T47D (cell line): ENCODE results near the gene RND3.

Source experiments
- DNase-seq, 2 experiments: peaks; one replicate each; pipeline versions ENCODE4 v3.0.0 to v3.0.0-alpha.2; 2011 to 2012; ENCODE audit warnings: low read depth in 1 of 2, low spot score in 1 of 2
- JUND ChIP-seq: IDR thresholded peaks from 2 replicates; pipeline ENCODE4 v1.6.1; 2012; ENCODE audit warnings: low read depth
- in situ Hi-C: cut with HindIII; loops from 2 replicates; pipeline ENCODE4 v1.10.0; 2016; ENCODE audit warnings: low sequenced_read_pairs, low pct_unique_long_range_greater_than_20kb

The RND3 gene

DNA sequence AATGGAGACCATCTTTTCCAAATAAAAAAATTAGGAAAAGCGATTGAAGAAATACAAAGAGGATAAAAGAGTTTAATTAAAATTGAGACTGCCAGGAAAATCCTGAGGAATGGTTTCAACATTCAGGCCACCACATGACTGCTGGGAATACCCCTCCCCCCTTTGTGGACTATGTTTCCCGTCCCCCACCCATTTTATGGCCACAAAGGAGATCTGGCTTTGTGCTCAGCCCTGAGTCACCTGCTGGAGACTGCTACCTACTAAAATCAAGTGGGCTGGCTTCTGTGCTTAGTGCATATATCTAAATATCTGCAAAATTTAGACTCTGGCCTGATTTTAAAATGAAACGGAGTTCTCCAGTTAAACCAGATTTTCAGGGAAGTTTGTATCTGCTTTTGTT lies 10.1 kb downstream of the RND3 start:
- in situ Hi-C loops, result no loop called here
- DNase-seq, result no peak
- no peak for TF ChIP-seq JUND

DNA sequence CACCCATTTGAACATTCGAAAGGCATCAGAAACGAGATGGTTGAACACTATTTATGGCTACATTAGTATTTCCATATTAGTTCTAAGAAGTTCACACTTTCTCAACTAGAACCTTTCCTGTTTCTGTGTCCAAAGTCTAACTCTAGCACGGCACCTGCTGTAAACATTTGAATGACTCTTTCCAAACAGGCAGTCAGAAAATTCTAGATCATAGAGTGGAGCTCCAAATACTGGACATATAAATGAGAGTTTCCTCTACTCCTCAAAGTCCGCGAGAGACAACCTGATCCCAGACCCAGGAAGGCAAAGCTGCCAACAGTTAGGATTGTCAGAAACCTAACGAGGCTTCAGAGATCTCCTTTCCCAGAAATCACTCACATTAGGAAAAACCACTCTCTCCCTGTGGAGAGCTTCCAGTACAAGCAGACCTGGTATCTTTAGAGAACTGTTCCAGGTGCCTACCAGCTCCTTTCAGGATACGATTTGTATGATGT lies 10.6 kb downstream of the RND3 start:
- TF ChIP-seq JUND, result no peak
- DNase-seq, result no peak
- in situ Hi-C loops, result no loop called here

DNA sequence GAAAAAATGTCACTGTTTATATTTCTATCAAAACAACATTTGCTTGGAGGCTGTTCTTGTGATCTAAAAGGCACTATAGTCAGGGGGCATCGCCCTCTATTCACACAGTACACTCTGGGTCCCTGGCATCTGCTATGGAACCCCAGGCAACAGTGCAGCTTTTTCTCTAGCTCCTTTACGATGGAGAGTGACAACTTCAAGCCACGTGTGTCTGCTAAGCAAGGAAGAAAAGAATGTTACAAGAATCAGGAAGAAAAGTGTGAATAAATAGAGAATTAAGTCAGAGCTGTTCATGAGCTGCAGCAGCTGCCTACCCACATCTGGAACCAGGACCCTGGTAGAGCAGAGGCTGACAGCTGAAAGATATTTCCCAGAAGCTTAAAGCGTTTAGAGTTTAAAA lies 11.2 kb downstream of the RND3 start:
- no peak for TF ChIP-seq JUND
- in situ Hi-C loops, result no loop called here
- DNase-seq, result no peak

DNA sequence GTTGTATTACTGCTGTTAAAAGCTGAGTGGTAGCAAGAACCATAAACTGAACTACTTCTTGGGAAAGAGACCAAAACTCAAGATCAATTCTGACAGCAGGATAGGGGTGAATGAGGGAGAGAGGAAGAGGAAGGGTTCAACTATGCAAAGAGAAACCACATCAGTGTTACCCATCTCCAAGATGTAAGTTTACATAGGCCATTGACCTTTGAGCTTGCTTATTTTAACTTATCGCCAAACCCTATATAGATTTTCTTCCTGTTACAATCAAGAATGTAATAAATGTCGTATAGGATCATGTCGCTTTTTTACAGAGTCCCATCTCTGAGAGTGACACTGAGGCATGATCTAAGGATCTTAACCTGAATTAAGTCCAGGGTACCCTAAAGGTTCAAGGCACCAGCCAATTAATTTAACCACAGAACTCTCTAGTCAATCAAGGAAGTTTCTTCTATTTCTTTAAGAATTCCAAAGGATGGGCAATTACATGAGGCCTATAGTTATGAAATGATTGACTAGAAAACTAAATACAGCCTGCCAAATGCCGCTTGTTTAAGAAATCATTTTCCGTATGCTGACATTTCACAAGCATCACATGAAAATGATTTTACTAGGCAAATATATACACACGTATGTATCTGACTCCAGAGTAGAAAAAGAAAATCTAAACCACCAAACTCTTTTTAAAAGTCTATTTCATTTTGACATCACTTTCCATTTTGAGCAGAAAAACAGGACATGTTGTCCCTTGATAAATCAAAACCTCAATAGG lies 11.8 kb downstream of the RND3 start:
- in situ Hi-C loops, result no loop called here
- no peak for TF ChIP-seq JUND
- no peak for DNase-seq

DNA sequence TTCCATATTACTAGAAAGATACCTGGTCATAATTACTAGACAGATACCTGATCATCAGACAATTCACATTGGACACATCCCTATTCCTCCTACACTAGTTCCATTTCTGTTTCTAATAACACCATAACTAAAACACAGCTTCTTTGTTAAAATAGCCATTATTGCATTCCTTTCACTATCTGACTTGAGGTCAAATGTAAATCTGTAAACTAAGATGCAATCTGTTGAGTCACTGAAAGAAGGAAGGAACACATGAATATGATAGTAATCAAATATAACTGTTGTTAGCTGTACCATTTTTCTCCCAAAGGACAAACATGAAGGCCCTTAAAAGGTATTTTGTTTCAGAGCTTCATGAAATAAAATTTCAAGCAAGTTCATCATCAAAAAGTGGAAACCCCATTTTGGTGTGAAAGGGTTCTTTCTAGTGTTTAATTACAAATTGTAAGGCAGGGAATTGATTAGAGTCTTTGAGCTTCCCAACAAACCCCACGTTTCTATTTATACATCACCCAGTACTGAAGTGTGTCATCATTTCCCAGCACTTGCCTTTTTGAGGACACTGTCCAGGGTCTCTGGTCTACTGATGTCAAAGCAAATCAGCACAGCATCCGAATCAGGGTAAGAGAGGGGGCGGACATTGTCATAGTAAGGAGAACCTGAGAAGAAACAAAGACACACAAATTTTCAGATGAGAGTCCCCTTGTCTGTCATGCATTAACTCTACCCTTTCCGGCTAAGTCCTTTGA lies 13.0 kb downstream of the RND3 start:
- in situ Hi-C loops, result no loop called here
- no peak for DNase-seq
- no peak for TF ChIP-seq JUND

DNA sequence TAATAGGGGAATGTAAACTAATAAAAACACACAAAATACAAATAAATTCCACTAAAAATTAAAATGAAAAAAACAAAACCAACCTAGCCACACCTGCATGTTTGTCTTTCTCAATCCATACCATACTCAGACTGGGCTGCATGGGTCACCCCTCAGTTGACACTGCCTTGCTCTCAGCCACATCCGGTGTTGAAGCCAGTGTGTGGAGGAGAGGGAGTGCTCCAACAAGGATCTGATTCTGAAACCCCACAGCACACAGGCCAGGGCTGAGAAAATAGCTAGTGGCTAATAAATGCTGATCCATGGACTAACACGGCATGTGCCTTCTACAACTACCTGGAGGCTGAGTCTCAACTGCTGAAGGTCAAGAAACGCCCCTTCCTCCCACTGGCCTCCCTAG lies 13.7 kb downstream of the RND3 start:
- no peak for DNase-seq
- in situ Hi-C loops, result no loop called here
- TF ChIP-seq JUND, result no peak

DNA sequence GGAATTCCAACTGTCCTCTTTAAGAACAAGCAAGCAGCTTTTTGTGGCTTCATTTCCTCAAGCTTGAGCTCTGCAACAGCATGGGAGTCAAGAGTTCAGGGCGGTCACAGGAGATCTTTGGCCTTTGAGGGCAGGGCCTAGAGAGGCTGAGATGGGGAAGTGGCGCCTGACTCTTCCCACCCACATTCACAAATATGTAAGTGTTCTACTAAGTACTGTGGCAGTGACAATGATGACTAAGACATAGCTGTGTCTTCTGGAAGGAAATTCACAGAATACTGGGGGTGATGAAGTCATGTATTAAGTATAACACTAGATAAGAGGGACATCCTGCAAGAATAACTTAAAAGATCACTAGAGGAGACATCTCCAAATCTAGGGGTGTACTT lies 15.0 kb downstream of the RND3 start:
- in situ Hi-C loops, result no loop called here
- no peak for TF ChIP-seq JUND
- no peak for DNase-seq

DNA sequence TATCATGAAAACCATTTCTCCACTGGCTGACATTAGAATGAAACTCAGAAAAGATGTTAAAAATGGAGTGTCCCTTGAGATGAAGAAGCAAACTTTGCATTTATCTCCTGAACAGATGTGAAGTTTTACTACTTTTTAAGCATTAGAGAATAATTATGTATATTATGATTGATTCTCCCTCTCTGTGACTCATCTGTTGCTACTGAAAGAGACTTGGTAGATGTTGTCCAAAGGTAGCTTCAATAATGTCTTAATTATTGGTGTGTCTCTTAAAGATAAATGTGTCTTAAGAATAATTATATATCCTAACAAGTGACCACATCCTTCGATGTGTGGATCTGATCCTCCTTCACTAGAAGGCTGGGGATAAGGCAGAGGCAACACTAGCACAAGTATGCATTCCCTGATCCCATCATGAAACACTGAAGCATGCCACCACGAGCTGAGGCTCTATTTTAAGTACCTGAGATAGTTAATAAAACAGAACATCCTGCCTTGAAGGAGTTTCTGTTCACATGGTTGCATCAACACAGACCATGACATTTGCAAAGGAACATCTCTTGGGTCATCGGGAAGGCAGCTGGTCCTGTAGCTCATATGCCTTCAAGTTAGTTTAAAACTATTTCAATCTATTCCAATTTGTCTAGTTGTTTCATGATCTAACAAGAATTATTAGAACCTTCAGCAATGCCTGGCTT lies 15.5 kb downstream of the RND3 start:
- no peak for TF ChIP-seq JUND
- in situ Hi-C loops, result no loop called here
- no peak for DNase-seq

DNA sequence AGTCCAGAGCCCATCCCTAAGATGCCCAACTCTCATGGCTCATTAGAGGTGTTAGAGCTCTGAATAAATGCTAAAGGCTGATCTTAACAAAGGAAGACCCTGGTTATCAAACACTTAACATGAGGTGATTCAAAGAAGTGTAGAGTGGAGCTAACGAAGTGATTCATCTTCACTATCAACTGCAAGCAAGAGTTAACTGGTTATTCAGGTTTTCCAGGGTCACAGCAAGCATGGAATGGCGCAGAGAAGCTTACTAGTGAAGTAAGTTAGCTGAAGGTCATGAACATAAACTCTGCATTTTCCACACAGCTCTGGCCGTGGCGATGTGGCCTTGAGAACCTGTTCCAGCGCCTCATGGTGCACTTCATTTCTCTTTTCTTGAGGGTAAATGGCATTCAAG lies 17.0 kb downstream of the RND3 start:
- no peak for DNase-seq
- in situ Hi-C loops, result no loop called here
- TF ChIP-seq JUND, result no peak

DNA sequence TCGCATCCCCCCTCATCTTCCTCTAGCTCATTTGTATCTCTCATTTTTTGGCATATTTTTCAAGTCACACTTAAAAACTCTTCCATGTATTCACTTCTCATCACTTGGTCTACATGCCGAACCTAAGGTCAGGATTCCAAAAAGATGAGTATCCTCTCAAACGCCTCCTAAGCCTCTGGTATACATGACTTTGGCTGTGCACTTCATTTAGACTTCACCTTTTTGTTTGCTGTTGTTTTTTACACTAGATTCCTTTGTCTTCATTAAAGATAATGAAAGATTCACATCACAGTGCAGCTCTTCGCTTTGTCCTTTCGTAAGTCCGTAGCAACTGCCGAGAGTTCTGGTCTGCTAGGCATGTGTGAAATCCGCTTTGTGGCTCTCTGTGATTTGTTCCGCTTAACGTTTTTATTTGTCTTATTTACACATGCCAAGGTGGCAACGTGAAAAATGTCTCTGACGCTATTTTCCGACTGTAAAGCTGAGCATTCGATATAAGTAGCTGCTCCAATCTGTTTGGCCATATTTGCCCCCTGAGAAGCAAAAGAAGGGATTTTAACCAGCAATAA lies 17.7 kb downstream of the RND3 start:
- DNase-seq, result no peak
- in situ Hi-C loops, result no loop called here
- no peak for TF ChIP-seq JUND

DNA sequence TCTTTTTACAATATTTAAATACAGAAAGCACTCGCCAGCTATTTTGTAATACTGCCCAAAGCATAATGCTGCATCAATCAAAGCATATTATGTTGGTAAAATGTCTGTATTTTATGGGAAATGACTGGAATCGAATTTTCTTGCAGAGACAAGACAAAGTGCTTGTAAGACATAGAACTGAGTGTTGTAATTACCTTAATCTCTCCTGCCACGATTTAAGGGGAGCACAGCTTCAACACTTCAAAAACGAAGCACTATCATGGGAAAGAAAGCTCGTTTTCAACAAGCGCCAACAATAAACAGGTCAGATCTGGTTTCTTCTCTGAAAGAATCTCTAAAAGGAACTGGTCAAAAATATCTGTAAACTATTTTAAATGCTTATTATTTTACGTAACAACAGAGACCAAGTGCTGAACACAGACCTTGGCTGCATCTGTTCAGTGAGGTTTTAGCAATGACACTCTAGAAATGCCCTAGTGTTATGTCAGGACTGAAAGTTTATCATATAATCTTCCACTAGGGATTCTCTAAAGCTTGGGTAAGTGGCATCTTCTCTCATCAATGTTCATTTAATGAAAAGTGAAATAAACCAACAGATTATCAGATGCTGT lies 19.0 kb downstream of the RND3 start:
- TF ChIP-seq JUND, result no peak
- DNase-seq, result no peak
- in situ Hi-C loops, result no loop called here

DNA sequence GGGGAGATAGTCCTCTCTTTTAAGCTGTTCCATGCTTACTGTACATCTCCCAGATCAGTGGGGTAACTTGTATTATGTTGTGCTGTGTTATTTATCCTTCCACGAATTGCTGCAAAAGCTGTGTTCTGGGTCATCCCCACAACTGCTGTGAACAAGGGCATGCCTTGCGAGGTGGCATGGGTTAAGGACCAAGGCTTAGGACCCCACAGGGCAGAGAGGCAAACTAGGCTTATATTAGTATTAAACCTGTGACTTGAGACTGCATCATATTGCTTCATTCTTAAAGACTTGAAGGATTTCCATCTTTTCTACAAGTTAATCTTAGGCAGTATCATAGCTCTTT lies 19.9 kb downstream of the RND3 start:
- no peak for TF ChIP-seq JUND
- in situ Hi-C loops, result no loop called here
- DNase-seq, result no peak
